ENCODE results near the gene EZR.

- TF ChIP-seq YY1 (IDR thresholded peaks at IDR 0.05; ENCODE audit: insufficient read depth, insufficient read length) (no peak), SUZ12 (IDR thresholded peaks at IDR 0.05; ENCODE audit: extremely low read depth, insufficient read depth, insufficient read length) (no peak), ZNF274 (IDR thresholded peaks at IDR 0.05; ENCODE audit: low read depth, low read length) (no peak)
Observed at GRCh38 chr6:158798311-158798710, 20.9 kb downstream of the EZR start.

All from NT2/D1 (cell line).